Stimulated activated CD4-positive, alpha-beta T cell treated with anti-CD3 and anti-CD28 coated beads, TNF-alpha, amount 100 ng/mL, for 48 hours (primary cell): ENCODE data around the gene FAM221B.

ENCODE experiments used
- DNase-seq, 3 donors: peaks; one replicate each; pipeline ENCODE4 v3.0.0-alpha.2; 2020; ENCODE audit warnings: low read depth in 3 of 3

The FAM221B gene

GRCh38 chr9:35792024-35792813, 36.3 kb downstream of the FAM221B start:
- DNase-seq, result no peak

DNA sequence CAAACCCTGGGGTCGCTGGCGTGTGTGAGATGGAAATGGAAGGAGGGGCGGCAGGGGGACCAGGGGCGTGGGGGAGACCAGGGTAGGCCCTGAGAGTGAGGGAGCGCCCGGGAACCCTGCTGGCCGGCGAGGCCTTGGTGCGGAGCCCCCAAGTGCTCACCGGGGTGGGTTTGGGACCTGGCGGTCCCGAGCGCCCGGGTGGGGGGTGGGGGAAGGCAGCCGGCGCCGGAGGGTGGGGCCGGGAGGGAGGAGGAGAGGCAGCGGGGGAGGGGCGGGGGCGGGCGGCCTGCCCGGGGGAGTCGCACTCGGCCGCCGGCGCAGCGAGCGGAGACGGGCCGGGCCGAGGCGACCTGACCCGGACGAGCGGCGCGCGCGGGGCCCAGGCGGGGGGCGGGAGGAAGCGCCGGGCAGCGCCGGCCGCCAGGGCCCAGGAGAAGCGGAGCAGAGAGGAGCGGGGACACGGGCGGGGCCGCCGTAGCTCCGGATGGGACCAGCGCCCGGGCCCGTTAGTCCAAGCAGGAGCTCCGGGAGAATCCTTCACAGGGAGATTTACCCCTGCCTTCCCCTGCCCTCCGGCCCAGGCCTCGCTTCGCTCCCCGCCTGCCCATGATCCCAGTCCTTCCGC, 37.1 kb downstream of the FAM221B start, which contains the start of gene NPR2:
TSS of gene NPR2 (plus strand) at position 295 of the 625 bp plus-strand sequence. CDS start 818 bp downstream, outside the sequence.
- no peak for DNase-seq

GRCh38 chr9:35790385-35791296, 37.9 kb downstream of the FAM221B start:
- peak in 2 of 3 donors; percentile 21 to 31 for DNase-seq

GRCh38 chr9:35790025-35790384, 38.5 kb downstream of the FAM221B start:
- no peak for DNase-seq

DNA sequence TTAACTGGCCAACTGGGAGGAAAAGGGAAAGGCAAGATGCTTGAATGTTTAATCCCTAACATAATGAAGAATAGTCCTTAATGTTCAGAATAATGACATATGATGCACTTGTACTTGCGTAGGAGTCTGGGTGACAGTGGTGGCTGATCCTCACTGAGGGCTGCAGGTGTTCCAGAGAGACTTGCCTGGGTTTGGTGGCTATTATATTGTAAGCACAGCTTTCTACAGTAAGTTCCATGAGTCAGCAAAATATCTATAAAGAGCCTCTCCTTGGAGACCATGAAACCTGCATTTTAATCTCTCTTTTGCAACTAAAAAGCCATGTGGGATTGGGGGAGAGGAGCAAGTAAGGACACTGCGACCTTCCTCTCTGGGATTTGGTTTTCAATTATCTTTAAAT, 39.0 kb downstream of the FAM221B start:
- no peak for DNase-seq

GRCh38 chr9:35783418-35783817, 45.1 kb downstream of the FAM221B start:
- DNase-seq, result no peak

DNA sequence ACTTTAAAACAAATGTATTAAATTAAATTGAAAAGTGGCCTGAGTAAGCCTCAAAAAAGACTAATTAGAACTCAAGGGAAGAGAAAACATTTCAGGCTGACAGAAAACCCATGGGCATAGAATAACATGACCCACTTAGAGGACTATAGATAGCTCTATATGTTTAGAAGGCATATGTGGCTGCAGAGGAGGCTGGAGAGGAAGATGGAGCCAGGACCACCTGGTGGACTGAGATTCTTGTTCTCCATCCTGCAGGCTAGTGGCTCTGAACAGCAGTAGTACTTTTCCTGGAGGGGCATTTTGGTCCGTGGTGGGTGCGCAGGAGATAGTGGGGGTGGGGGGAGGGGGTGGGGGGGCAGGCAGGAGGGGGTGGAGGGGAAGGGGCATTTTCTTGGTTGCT, 47.5 kb downstream of the FAM221B start:
- no peak for DNase-seq

GRCh38 chr9:35778496-35778895, 50.0 kb downstream of the FAM221B start:
- DNase-seq, result no peak

- no peak for DNase-seq
Observed at GRCh38 chr9:35776018-35776417, 52.5 kb downstream of the FAM221B start.

DNA sequence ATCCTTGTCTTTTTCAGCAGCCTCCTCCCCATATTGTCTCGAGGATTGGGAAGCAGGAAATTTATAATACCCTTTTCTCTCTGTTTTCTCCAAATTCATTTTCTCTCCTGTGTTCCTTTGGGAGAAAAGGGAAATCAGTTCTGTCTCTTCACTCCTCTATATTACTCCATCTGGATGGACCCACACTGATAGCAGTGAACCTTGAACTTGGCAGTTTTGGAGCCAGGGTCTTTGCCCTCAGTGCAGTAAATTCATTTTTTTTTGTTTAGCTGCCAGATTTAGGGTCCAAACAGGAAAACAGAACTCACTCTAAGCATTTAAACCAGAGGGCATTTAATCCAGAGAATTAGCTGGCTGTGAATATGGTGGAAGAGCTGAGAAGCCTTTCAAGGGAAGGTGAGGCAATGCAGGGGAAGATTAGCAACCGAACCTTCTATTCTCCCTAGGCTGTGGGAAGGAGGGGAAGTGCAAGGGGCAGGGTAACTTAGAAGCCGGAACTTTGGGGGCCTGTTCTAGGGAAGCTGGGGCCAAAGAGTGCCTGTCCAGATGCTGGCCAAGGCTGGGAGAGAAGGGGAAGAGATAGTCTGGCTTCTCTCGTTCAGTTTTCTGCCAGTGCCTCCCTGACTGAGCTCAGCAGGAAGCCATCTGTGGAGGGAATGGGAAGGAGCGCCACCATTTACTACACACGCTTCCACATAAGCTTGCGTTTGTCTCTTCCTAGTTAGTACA, 53.5 kb downstream of the FAM221B start:
- no peak for DNase-seq

DNA sequence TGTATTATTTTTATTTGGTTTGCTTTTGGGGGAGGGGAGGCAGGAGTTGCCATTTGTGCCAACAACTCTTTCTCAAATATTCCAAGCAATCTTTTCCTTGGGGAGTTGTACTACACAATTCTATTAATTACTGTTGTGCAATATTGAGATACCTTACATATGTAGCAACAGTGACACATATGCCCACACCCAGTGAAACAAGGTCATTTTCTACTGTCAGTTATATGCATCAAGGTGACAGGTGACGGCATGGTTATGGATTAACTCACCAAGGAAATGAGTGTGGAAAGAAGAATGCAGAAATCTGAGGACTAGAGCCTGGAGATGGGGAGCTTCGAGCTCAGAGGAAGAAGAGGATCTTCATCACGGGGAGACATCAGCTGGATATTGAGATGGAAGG, 56.6 kb downstream of the FAM221B start:
- DNase-seq, result no peak

DNA sequence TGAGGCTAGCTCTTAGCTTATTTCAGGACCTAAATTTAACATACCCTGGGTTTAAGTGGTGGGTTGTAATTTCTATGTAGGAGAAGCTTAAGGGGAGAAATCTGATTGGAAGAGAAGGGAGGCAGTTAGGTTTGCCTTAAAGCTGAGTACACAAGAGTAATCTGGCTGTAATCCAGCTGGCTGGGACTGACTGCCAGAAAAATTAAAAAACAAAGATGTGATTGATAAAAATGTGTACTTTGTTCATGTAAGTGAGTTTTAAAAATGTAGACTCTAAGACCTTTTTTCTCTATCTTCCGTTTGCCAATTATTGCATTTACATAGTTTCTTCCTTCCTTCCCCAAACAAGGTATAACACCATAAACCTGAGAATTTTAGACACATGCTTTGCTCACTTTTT, 57.0 kb downstream of the FAM221B start:
- DNase-seq, result no peak

- no peak for DNase-seq
Observed at GRCh38 chr9:35771075-35771433, 57.5 kb downstream of the FAM221B start.

- DNase-seq, result no peak
Observed at GRCh38 chr9:35769763-35770162, 58.8 kb downstream of the FAM221B start.

- no peak for DNase-seq
Observed at GRCh38 chr9:35767458-35767857, 61.1 kb downstream of the FAM221B start.

GRCh38 chr9:35766997-35767396, 61.5 kb downstream of the FAM221B start:
- no peak for DNase-seq
